NAMALWA (cell line): ENCODE data around the gene S100A10.

Experiments
- DNase-seq: peaks from one replicate; pipeline ENCODE4 v3.0.0-alpha.2; 2015; ENCODE audit warnings: low spot score

The S100A10 gene

GRCh38 chr1:151934048-151934493, 59.6 kb downstream of the S100A10 start:
- DNase-seq: peak; percentile 88
